ENCODE results near the gene SPOCK1.

SPOCK1 gene

GRCh38 chr5:137201876-137202275 is 297.2 kb downstream of the SPOCK1 start:
- no peak for DNase-seq (ENCODE audit: low spot score)
- Histone ChIP-seq H3K36me3 (ENCODE audit: low read depth) (no peaks in the 10 kb centered on the region), H3K4me1 (ENCODE audit: insufficient read depth, poor library complexity, severe bottlenecking) (peaks cover 10% of the 10 kb centered on the region), H3K27ac (ENCODE audit: poor library complexity, severe bottlenecking) (no peak overlapping the region), H3K27me3 (ENCODE audit: insufficient read depth, poor library complexity, severe bottlenecking) (no peaks in the 10 kb centered on the region), H3K9me3 (ENCODE audit: severe bottlenecking) (no peaks in the 10 kb centered on the region), H3K4me3 (ENCODE audit: severe bottlenecking) (no peak overlapping the region)
- ATAC-seq (ENCODE audit: low read depth): peak; percentile 26; the same call in 1 of the 3 replicates
- peak; percentile 18 for TF ChIP-seq CTCF (IDR thresholded peaks at IDR 0.05; ENCODE audit: poor library complexity, severe bottlenecking)

- Histone ChIP-seq H3K27me3 (ENCODE audit: insufficient read depth, poor library complexity, severe bottlenecking) (no peaks in the 10 kb centered on the region), H3K27ac (ENCODE audit: poor library complexity, severe bottlenecking) (no peak overlapping the region)
- ATAC-seq (ENCODE audit: low read depth): no peak
Observed at GRCh38 chr5:137200906-137201700, 298.0 kb downstream of the SPOCK1 start.

GRCh38 chr5:137199966-137200365 is 299.2 kb downstream of the SPOCK1 start:
- H3K4me3 ChIP-seq (ENCODE audit: severe bottlenecking): no peak overlapping the region
- peak; percentile 26 for TF ChIP-seq CTCF (IDR thresholded peaks at IDR 0.05; ENCODE audit: poor library complexity, severe bottlenecking)
- no peaks in the 10 kb centered on the region for H3K36me3 ChIP-seq (ENCODE audit: low read depth)
- H3K27ac ChIP-seq (ENCODE audit: poor library complexity, severe bottlenecking): no peak overlapping the region
- no peaks in the 10 kb centered on the region for H3K27me3 ChIP-seq (ENCODE audit: insufficient read depth, poor library complexity, severe bottlenecking)
- H3K4me1 ChIP-seq (ENCODE audit: insufficient read depth, poor library complexity, severe bottlenecking): peaks cover 11% of the 10 kb centered on the region
- H3K9me3 ChIP-seq (ENCODE audit: severe bottlenecking): no peaks in the 10 kb centered on the region
- ATAC-seq (ENCODE audit: low read depth): peak; percentile 18; the same call in 1 of the 3 replicates
- DNase-seq (ENCODE audit: low spot score): no peak

More at GRCh38 chr5:137200906-137201700, 298.0 kb downstream of the SPOCK1 start:
- no peaks in the 10 kb centered on the region for H3K36me3 ChIP-seq (ENCODE audit: low read depth)
- no peaks in the 10 kb centered on the region for H3K9me3 ChIP-seq (ENCODE audit: severe bottlenecking)
- no peak overlapping the region for H3K4me3 ChIP-seq (ENCODE audit: severe bottlenecking)
- no peak for TF ChIP-seq CTCF (IDR thresholded peaks at IDR 0.05; ENCODE audit: poor library complexity, severe bottlenecking)
- no peak for DNase-seq (ENCODE audit: low spot score)
- H3K4me1 ChIP-seq (ENCODE audit: insufficient read depth, poor library complexity, severe bottlenecking): peaks cover 10% of the 10 kb centered on the region

- no peak for DNase-seq (ENCODE audit: low spot score)
- H3K27me3 ChIP-seq (ENCODE audit: insufficient read depth, poor library complexity, severe bottlenecking): no peaks in the 10 kb centered on the region
- TF ChIP-seq CTCF (IDR thresholded peaks at IDR 0.05; ENCODE audit: poor library complexity, severe bottlenecking): no peak
- ATAC-seq (ENCODE audit: low read depth): no peak
- H3K27ac ChIP-seq (ENCODE audit: poor library complexity, severe bottlenecking): no peak overlapping the region
- peaks cover 9% of the 10 kb centered on the region for H3K4me1 ChIP-seq (ENCODE audit: insufficient read depth, poor library complexity, severe bottlenecking)
- no peaks in the 10 kb centered on the region for H3K36me3 ChIP-seq (ENCODE audit: low read depth)
- no peak overlapping the region for H3K4me3 ChIP-seq (ENCODE audit: severe bottlenecking)
- H3K9me3 ChIP-seq (ENCODE audit: severe bottlenecking): no peaks in the 10 kb centered on the region
Observed at GRCh38 chr5:137199201-137199600, 299.9 kb downstream of the SPOCK1 start.

- H3K9me3 ChIP-seq (ENCODE audit: severe bottlenecking): no peaks in the 10 kb centered on the region
- H3K36me3 ChIP-seq (ENCODE audit: low read depth): no peaks in the 10 kb centered on the region
- H3K4me3 ChIP-seq (ENCODE audit: severe bottlenecking): no peak overlapping the region
- DNase-seq (ENCODE audit: low spot score): peak; percentile 89
- peaks cover 32% of the 10 kb centered on the region for H3K4me1 ChIP-seq (ENCODE audit: insufficient read depth, poor library complexity, severe bottlenecking)
- peak; percentile 83 for ATAC-seq (ENCODE audit: low read depth)
- H3K27me3 ChIP-seq (ENCODE audit: insufficient read depth, poor library complexity, severe bottlenecking): no peaks in the 10 kb centered on the region
- TF ChIP-seq CTCF (IDR thresholded peaks at IDR 0.05; ENCODE audit: poor library complexity, severe bottlenecking): no peak
- H3K27ac ChIP-seq (ENCODE audit: poor library complexity, severe bottlenecking): peak overlapping the region; percentile 13
Observed at GRCh38 chr5:137195483-137195882, 303.6 kb downstream of the SPOCK1 start.
